ENCODE data around the gene KCNAB1.
"Not testable (repeated sequence)": the region's sequence is repeated elsewhere in the genome, so short reads cannot be mapped to it uniquely, and the experiment has no call there.

Gene KCNAB1

DNA sequence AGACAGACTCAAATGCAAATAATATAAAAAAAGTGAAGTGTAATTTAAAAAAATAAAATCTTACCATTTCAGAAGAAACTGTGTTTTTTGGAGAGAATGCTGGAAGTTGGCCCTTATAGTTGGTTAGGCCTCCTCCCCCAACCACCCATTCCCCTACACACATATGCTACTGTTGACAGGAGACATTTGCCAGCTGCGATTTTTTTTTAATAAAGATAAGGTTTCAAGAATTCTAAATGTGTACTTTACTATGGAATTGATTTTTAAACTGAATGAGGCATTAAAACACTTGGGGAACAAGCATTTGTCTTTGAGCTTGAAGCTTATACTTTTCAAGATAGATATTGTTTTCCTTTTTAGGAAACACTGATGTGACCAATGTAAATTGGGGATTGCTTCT is 438.9 kb downstream of the KCNAB1 start:
- no peak for DNase-seq (ENCODE audit: low read depth in 2 of 2, low spot score in 1 of 2)

DNA sequence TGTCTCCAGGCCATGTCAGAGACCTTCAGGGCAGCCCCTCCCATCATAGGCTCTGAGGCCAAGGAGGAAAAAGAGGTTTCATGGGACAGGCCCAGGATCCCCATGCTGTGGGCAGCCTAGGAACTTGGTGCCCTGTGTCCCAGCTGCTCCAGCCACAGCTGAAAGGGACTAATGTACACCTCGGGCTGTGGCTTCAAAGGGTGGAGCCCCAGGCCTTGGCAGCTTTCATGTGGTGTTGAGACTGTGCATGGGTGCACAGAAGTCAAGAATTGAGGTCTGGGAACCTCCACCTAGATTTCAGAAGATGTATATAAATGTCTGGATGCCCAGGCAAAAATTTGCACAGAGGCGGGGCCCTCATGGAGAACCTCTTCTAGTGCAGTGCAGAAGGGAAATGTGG is 441.2 kb downstream of the KCNAB1 start:
- DNase-seq (ENCODE audit: low read depth in 2 of 2, low spot score in 1 of 2), result no peak

DNA sequence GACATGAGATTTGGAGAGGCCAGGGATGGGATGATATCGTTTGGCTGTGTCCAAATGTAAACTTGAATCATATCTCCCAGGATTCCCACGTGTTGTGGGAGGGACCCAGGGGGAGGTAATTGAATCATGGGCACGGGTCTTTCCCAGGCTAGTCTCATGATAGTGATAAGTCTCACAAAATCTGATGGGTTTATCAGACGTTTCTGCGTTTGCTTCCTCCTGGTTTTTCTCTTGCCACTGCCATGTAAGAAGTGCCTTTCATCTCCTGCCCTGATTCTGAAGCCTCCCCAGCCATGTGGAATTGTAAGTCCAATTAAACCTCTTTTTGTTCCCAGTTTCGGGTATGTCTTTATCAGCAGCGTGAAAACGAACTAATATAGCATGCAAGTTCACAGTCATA is 442.1 kb downstream of the KCNAB1 start:
- not testable (repeated sequence) for DNase-seq (ENCODE audit: low read depth in 2 of 2, low spot score in 1 of 2)

DNA sequence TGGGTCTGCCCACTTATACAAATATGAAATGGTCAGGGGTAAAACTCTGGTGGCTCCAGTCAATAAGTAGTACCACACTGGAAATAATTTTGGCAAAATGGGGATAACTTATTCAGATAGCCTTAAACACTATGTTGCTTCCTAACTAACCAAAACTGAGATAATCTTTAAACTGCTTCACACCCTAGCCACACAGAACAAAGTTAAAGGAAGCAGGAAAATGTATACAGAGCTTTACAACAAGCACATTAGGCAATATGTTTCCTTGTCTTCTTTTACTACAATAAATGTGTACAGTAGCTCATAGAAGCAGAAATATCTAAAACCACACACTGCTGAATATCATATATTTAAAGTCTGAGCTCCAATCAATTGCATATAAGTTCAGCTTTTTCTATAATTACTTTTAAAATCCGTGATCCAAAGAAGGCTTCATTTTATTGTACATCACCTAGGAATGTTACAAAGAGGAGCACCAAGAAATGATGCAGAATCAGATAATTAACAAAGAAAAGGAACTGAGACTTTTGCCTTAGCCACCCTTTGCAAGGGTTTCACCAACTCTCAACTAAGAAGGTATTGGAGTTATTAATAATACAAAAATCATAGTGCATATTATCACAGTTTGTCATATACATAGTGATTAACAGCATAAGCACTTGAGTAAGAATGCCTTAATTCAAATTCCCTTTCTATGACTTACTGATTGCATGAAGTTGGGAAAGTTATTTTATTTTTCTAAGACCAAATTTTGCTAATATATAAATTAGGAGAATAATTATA is 443.7 kb downstream of the KCNAB1 start:
- DNase-seq (ENCODE audit: low read depth in 2 of 2, low spot score in 1 of 2), result no peak

DNA sequence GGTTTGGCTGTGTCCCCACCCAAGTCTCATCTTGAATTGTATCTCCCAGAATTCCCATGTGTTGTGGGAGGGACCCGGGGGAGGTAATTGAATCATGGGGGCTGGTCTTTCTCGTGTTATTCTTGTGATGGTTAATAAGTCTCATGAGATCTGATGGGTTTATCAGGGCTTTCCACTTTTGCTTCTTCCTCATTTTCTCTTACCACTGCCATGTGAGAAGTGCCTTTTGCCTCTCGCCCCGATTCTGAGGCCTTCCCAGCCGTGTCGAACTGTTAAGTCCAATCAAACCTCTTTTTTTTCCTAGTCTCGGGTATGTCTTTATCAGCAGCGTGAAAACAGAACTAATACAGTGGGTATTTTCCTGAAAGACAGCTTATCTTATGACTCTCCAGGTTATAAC is 448.6 kb downstream of the KCNAB1 start:
- not testable (repeated sequence) for DNase-seq (ENCODE audit: low read depth in 2 of 2, low spot score in 1 of 2)

DNA sequence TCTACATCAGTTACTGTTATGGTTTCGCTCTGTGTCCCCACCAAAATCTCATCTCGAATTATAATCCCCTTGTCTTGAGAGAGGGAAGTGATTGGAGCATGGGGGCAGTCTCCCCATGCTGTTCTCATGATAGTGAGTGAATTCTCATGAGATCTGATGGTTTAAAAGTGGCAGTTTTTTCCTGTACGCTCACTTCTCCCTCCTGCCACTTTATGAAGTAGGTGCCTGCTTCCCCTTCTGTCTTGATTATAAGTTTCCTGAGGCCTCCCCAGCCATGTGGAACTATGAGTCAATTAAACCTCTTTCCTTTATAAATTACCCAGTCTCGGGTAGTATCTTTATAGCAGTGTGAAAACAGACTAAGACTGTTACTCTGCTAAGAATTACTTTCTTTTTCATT is 449.5 kb downstream of the KCNAB1 start:
- DNase-seq (ENCODE audit: low read depth in 2 of 2, low spot score in 1 of 2), result not testable (repeated sequence)

DNA sequence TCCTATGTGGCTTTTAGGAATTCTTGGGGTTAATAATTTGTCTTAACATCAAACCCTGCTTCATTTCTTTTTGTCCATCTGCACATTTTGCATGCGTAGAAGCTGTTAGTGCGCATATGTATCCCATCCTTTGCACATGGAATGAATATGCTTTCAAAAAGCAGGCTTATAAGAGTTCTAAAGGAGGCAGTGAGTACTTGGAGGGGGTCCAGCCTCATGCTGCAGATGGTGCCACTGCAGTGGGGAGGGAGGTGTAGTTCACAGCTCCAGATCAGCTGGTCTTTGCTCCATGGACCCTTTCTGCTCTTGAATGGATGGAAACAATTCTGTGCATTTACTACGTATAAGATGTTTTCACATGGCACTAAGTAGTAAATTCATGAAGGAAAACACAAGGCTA is 455.3 kb downstream of the KCNAB1 start:
- DNase-seq (ENCODE audit: low read depth in 2 of 2, low spot score in 1 of 2), result no peak

DNA sequence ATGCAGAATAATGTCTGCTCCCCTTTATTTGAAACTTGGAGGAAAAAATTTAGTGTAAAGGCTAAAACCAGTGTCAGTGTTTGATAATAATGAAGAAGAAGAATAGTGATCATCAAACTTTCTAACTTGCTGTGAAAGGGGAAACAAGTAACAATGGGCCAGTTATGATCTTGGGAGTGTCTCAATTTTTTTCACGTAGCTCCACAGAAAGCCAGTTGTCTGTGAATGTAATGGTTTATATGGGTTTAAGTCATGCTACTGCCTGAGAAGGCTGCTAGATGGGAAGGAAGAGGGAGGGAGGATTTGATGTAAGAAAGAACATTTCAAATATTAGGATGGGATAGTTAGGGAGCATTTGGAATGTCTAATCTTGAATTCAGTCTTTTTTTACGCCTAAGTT is 455.7 kb downstream of the KCNAB1 start:
- DNase-seq (ENCODE audit: low read depth in 2 of 2, low spot score in 1 of 2), result no peak

DNA sequence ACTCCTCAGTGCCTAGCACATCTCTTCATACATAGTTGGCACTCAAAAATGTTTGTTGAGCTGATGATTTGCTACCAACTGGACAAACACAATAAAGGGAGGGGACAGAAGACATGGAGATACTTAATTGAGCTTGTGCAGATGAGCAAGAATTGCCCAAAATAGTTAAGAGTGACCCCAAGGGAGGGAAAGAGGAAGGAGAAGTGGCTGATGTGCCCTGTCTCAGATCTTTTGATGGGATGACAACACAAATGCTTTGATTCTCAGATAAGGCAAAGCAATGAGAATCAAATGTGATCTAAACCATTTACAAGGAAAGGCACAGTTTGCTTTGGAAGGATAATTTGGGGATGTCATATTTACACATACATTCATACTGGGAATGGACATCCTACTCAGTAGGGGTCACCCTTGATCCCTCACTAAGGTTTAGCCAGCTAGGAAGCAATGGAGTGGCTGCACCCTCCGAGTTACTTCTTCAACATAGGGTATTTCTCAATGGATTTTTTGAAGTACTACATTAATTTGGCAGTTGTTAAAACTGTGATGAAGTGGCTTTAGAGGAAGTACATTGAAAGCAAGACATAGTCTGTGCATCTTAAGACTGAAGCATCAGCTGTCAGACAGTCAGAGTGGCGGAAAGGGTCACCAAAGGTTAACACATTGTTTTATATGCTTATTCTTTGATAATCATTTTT is 456.4 kb downstream of the KCNAB1 start:
- DNase-seq (ENCODE audit: low read depth in 2 of 2, low spot score in 1 of 2), result no peak

DNA sequence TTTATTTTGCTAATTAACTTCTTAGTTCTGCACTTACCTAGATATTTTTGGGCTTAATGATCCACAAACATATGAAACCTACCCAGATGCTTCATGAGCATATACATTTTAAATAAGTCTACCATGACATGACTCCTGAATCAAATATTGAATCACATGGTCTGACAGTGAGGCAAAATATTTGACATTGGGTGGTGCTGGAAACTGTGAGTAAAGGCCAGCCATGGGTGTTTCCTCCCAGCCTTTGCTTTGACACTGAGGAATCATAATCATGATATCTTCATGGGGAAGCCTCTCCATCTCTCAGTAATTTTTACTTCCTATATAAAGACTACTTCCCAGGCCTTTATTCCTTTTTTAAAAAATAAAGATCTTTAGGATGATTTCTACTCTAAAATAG is 457.4 kb downstream of the KCNAB1 start:
- no peak for DNase-seq (ENCODE audit: low read depth in 2 of 2, low spot score in 1 of 2)

DNA sequence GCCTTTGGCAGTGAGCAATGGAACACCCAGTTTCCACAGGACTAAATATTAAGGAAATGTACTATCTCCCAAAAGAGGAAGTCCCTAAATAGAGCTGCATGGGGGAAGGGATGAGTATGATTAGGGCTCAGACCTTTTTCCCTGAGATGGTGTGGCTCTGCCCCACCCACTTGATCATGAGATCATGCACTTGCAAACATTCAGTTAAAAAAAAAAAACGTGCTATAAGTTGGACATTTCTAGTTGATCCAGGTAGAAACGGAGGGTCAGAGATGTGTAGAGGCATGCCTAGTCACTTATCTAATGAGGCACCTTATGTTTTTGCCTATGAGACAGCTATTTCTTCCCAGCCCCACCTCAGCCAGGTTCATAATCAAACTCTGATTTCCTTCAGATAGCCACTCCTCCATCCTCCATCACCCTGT is 459.1 kb downstream of the KCNAB1 start:
- DNase-seq (ENCODE audit: low read depth in 2 of 2, low spot score in 1 of 2), result no peak

DNA sequence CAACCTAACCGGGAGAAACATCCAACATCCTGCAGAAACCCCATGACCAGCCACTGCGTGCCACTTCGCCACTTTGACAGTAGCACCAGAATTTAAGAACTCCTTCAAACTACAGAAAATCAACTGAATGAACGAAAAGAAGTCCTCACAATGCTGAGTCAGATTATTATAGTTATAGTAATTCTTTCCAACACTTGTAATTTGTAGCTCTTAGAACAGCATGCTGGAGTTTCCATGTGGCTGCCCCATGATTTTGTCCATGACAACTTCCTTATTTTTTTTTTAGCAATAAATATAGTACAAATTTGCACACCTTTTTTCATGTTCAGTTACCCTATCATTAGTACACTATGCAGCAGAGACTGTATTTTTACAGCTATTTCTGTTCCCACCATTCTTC is 460.7 kb downstream of the KCNAB1 start:
- no peak for DNase-seq (ENCODE audit: low read depth in 2 of 2, low spot score in 1 of 2)

DNA sequence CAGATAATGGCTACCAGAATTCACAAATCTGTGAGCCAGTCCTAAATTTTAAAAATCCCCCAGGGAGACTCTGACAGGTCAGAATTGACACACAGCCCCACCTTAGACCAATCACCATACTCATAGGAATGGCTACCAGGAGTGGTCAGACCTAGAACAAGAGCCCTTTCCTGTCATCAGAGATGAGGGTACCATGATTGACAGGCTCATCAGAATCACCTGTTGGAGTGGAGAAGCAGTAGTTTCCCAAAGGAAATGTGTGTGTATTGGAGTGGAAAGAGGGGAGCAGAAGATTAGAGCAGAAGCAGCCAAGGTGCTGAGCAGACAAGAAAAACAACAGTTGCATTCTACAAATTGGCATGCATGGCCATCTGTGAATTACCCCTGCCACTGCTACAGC is 461.6 kb downstream of the KCNAB1 start:
- DNase-seq (ENCODE audit: low read depth in 2 of 2, low spot score in 1 of 2), result no peak

DNA sequence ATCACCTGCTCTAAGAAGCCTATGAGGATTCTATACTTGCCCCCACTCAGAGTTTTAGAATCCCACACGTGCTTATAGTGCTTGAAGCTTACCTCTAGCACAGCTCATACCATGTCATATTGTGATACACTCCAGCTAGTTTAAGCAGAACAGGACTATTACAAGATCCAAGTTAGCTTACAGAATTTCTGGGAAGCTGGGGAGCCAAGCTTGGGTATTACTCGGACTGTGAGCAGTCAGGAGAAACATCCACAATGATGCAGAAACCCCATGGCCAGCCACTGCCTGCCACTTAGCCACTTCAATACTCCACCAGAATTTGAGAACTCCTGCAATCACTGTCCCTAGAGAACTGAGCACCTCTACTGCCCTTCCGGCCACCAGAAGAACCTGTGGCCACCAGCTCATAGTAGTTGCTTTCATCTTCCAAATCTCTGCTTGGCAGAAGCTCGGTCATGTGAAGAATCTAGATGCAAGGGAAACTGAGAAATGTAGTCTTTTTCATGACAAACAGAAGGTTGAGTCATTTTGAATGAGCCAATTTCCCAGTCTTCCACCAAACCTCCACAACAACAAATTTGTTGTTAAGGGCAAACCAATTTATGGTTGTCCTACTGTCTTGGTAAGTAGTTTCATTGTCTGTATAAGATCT is 462.3 kb downstream of the KCNAB1 start:
- no peak for DNase-seq (ENCODE audit: low read depth in 2 of 2, low spot score in 1 of 2)

DNA sequence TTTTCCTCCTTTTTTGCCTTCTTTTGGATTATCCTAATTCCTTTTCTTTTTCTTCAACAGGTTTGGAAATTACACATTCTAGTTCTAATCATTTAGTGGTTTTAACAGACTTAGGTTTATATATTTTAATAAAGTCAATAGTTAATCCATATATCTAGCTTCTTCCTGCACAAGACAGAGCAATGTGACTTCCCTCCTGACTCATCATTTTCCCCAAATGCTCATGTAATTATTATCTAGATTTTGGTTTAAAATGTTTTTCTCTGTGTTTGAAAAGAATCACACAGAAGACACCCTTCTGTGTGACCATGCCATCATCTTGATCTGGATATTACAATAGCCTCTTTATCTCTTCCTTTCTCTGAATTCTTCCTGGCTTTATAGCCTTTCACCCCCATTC is 463.1 kb downstream of the KCNAB1 start:
- no peak for DNase-seq (ENCODE audit: low read depth in 2 of 2, low spot score in 1 of 2)

DNA sequence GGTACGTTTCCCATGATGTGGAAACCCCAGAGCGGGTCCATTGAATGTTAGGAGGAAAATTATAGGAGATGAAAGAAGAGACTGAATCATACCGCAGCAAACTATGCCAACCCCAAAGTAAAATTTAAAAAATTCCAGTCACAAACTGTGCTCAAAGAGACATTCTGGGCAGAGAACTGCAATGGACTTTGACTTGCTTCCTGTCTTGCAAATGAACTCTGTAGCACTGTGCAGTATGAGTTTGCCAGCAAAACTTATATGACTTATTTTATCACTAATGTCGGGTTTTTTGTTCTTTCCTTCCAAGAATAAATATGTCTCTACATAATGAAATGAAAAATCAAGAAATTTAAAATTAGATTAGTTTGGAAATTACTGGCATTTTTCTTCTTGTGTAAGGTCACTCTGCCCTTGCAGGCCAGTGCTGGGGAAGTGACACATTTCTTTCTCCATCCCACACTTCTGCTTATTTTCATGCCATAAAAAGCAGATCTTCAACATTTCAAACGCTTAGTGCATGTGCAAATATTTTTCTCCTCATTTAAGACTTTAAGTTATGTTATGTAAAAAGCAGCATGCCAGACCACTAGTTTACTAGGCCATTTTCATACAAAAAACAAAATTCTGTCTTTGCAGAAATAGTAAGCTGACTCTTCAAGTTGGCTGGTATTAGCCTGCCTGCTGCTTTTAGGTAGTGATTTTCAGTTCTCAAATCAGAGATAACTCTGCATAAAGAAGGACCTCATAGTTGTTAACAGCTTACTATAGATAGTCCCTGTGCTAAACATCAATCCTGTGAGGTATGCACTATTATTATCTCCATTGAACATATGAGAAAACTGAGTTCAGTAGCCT is 466.8 kb downstream of the KCNAB1 start:
- DNase-seq (ENCODE audit: low read depth in 2 of 2, low spot score in 1 of 2), result no peak

DNA sequence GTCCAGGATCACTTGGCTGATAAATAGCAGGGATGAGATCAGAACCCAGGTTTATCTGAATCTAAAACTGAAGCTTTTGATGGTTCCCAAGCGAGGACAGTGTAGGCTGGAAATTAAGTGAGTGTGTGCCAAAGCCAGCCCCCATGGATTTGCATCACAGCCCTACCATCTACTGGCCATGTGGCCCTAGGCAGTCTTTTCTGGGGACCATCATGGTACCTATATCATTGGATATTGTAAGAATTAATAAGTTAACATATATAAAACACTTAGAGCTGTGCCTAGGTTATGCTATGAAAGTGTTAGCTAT is 467.3 kb downstream of the KCNAB1 start:
- DNase-seq (ENCODE audit: low read depth in 2 of 2, low spot score in 1 of 2), result no peak
